ENCODE measurements around the gene GALNT5. TPM values are rescaled to one million over a fixed set of nuclear protein-coding genes. Genes with fewer than 3 reads are reported as not detected.

GALNT5 gene
- total RNA-seq, 1 experiment from 2014 or later = 0.08 TPM

GRCh38 chr2:157265825-157266224 is 8.3 kb downstream of the GALNT5 start:
- no peaks in the 10 kb centered on the region for H3K36me3 ChIP-seq (ENCODE audit: control insufficient read depth, insufficient read depth, low read length)
- no peaks in the 10 kb centered on the region for H3K4me1 ChIP-seq (ENCODE audit: control insufficient read depth, insufficient read depth, low read length)
- no peak overlapping the region for H3K27ac ChIP-seq (ENCODE audit: low read length)
- ChIA-PET POLR2A (no interaction called here), CTCF (no interaction called here)
- TF ChIP-seq SIN3A (IDR thresholded peaks at IDR 0.05; ENCODE audit: borderline replicate concordance, insufficient read depth, low read depth, low read length) (no peak), POLR2AphosphoS5 (IDR thresholded peaks at IDR 0.05; ENCODE audit: low read depth, low read length) (no peak), REST (IDR thresholded peaks at IDR 0.05; ENCODE audit: insufficient read depth in 1 of 2, low read depth in 2 of 2, low read length in 1 of 2) (no peak), CTCF (IDR thresholded peaks at IDR 0.05) (no peak), TCF7L2 (IDR thresholded peaks at IDR 0.05; ENCODE audit: low read depth, low read length) (no peak)
- ATAC-seq (no peak), DNase-seq (ENCODE audit: low read depth, low spot score) (no peak)
- intact Hi-C loops (cut with micrococcal nuclease; ENCODE audit: unreplicated experiment) = no loop called here
- no peaks in the 10 kb centered on the region for H3K9me3 ChIP-seq (ENCODE audit: control insufficient read depth, insufficient read depth, low read depth, low read length)
- H3K27me3 ChIP-seq (ENCODE audit: control insufficient read depth, insufficient read depth, low read length) = no peaks in the 10 kb centered on the region
- in situ Hi-C loops (cut with HindIII; ENCODE audit: low pct_unique_long_range_greater_than_20kb, low sequenced_read_pairs) = no loop called here
- H3K4me3 ChIP-seq (ENCODE audit: low read depth in 2 of 2, low read length in 2 of 2) = no peak overlapping the region
- BruUV-seq (replicated peaks) = no TSS peak

- Histone ChIP-seq H3K9me3 (ENCODE audit: control insufficient read depth, insufficient read depth, low read depth, low read length) (no peaks in the 10 kb centered on the region), H3K36me3 (ENCODE audit: control insufficient read depth, insufficient read depth, low read length) (no peaks in the 10 kb centered on the region), H3K27ac (ENCODE audit: low read length) (no peak overlapping the region), H3K27me3 (ENCODE audit: control insufficient read depth, insufficient read depth, low read length) (no peaks in the 10 kb centered on the region), H3K4me3 (ENCODE audit: low read depth in 2 of 2, low read length in 2 of 2) (no peak overlapping the region), H3K4me1 (ENCODE audit: control insufficient read depth, insufficient read depth, low read length) (no peaks in the 10 kb centered on the region)
- in situ Hi-C loops (cut with HindIII; ENCODE audit: low pct_unique_long_range_greater_than_20kb, low sequenced_read_pairs) (no loop called here), intact Hi-C loops (cut with micrococcal nuclease; ENCODE audit: unreplicated experiment) (no loop called here)
- BruUV-seq (replicated peaks) = no TSS peak
- DNase-seq (ENCODE audit: low read depth, low spot score) = no peak
- TF ChIP-seq SIN3A (IDR thresholded peaks at IDR 0.05; ENCODE audit: borderline replicate concordance, insufficient read depth, low read depth, low read length) = no peak
- CTCF ChIA-PET = no interaction called here
- no peak for ATAC-seq
- POLR2A ChIA-PET = no interaction called here
Observed at GRCh38 chr2:157267476-157267875, 10.0 kb downstream of the GALNT5 start.

GRCh38 chr2:157269060-157269459 is 11.6 kb downstream of the GALNT5 start:
- in situ Hi-C loops (cut with HindIII; ENCODE audit: low pct_unique_long_range_greater_than_20kb, low sequenced_read_pairs) (no loop called here), intact Hi-C loops (cut with micrococcal nuclease; ENCODE audit: unreplicated experiment) (no loop called here)
- Histone ChIP-seq H3K27me3 (ENCODE audit: control insufficient read depth, insufficient read depth, low read length) (no peaks in the 10 kb centered on the region), H3K4me1 (ENCODE audit: control insufficient read depth, insufficient read depth, low read length) (no peaks in the 10 kb centered on the region), H3K27ac (ENCODE audit: low read length) (no peak overlapping the region), H3K9me3 (ENCODE audit: control insufficient read depth, insufficient read depth, low read depth, low read length) (no peaks in the 10 kb centered on the region), H3K36me3 (ENCODE audit: control insufficient read depth, insufficient read depth, low read length) (no peaks in the 10 kb centered on the region), H3K4me3 (ENCODE audit: low read depth in 2 of 2, low read length in 2 of 2) (no peak overlapping the region)
- ChIA-PET POLR2A (no interaction called here), CTCF (no interaction called here)
- TF ChIP-seq POLR2AphosphoS5 (IDR thresholded peaks at IDR 0.05; ENCODE audit: low read depth, low read length) (no peak), SIN3A (IDR thresholded peaks at IDR 0.05; ENCODE audit: borderline replicate concordance, insufficient read depth, low read depth, low read length) (no peak), REST (IDR thresholded peaks at IDR 0.05; ENCODE audit: insufficient read depth in 1 of 2, low read depth in 2 of 2, low read length in 1 of 2) (no peak), CTCF (IDR thresholded peaks at IDR 0.05) (no peak), TCF7L2 (IDR thresholded peaks at IDR 0.05; ENCODE audit: low read depth, low read length) (no peak)
- no TSS peak for BruUV-seq (replicated peaks)
- no peak for DNase-seq (ENCODE audit: low read depth, low spot score)
- ATAC-seq = no peak

Data from Panc1 (cell line).